Neural cell (in vitro differentiated cells): Measurements from ENCODE around the gene C10orf90. TPM values are rescaled to one million over a fixed set of nuclear protein-coding genes. Genes with fewer than 3 reads are reported as not detected.

Source experiments
- H2AFZ ChIP-seq: fragments of 200-600, 300-800 bp; sonication (generic), shearing (Covaris generic); 2 replicates; pipeline ENCODE4 v1.6.0; 2014; ENCODE audit warnings: low read depth, mild to moderate bottlenecking, antibody characterized with exemption, low read length, moderate library complexity
- H3F3A ChIP-seq: fragments of 200-600 bp; shearing (Covaris generic); 2 replicates; pipeline ENCODE4 v1.6.1; 2016; ENCODE audit warnings: mild to moderate bottlenecking, moderate library complexity, mixed read lengths, antibody characterized with exemption, low read length; ENCODE audit not compliant: insufficient read depth, poor library complexity, severe bottlenecking
- H3K27ac ChIP-seq: fragments of 200-600, 300-800 bp; sonication (generic), shearing (Covaris generic); 2 replicates; pipeline ENCODE4 v1.5.1; 2014; ENCODE audit warnings: mild to moderate bottlenecking, low read length, moderate library complexity
- H3K27me3 ChIP-seq: fragments of 300-800, 200-600 bp; sonication (generic), shearing (Covaris generic); 2 replicates; pipeline ENCODE4 v1.6.0; 2014; ENCODE audit warnings: mild to moderate bottlenecking, low read depth, low read length, moderate library complexity; ENCODE audit not compliant: insufficient read depth
- H3K36me3 ChIP-seq: fragments of 300-800, 200-600 bp; sonication (generic), shearing (Covaris generic); 2 replicates; pipeline ENCODE4 v1.5.1; 2014; ENCODE audit warnings: mild to moderate bottlenecking, antibody characterized with exemption, low read length, moderate library complexity; ENCODE audit not compliant: insufficient read depth
- H3K4me2 ChIP-seq: fragments of 300-800, 200-600 bp; sonication (generic), shearing (Covaris generic); 2 replicates; pipeline ENCODE4 v1.6.0; 2014; ENCODE audit warnings: mild to moderate bottlenecking, low read length
- H3K4me3 ChIP-seq: fragments of 300-800, 200-600 bp; sonication (generic), shearing (Covaris generic); 2 replicates; pipeline ENCODE4 v1.5.1; 2014; ENCODE audit warnings: mild to moderate bottlenecking, low read length, moderate library complexity
- H3K79me2 ChIP-seq: fragments of 200-600 bp; shearing (Covaris generic); replicated peaks from 2 replicates; pipeline ENCODE4 v1.6.0; 2014; ENCODE audit warnings: mild to moderate bottlenecking, low read length, moderate library complexity; ENCODE audit not compliant: insufficient read depth
- H3K9ac ChIP-seq: fragments of 300-800, 200-600 bp; sonication (generic), shearing (Covaris generic); 2 replicates; pipeline ENCODE4 v1.6.1; 2016; ENCODE audit warnings: mild to moderate bottlenecking, low read length, mixed read lengths
- H3K9me2 ChIP-seq: fragments of 200-600 bp; shearing (Covaris generic); 2 replicates; pipeline ENCODE4 v1.6.1; 2016; ENCODE audit warnings: mild to moderate bottlenecking, low read length, mixed read lengths; ENCODE audit not compliant: insufficient read depth
- H3K9me3 ChIP-seq: fragments of 200-600, 300-800 bp; sonication (generic), shearing (Covaris generic); 2 replicates; pipeline ENCODE4 v1.6.1; 2016; ENCODE audit warnings: mild to moderate bottlenecking, mixed run types, low read length, moderate library complexity, mixed read lengths
- H4K20me1 ChIP-seq: fragments of 200-600 bp; shearing (Covaris generic); 2 replicates; pipeline ENCODE4 v1.6.1; 2016; ENCODE audit warnings: mild to moderate bottlenecking, mixed run types; ENCODE audit not compliant: insufficient read depth
- EP300 ChIP-seq: fragments of 450-650 bp; conservative IDR thresholded peaks from 2 replicates; pipeline ENCODE4 v1.6.1; 2014; ENCODE audit warnings: antibody characterized with exemption, mild to moderate bottlenecking, moderate library complexity; ENCODE audit not compliant: poor library complexity, severe bottlenecking
- EZH2 ChIP-seq: fragments of 200-600, 300-800 bp; shearing (Covaris generic), sonication (generic); IDR thresholded peaks from 2 replicates; pipeline ENCODE4 v1.6.1; 2014; ENCODE audit warnings: antibody characterized with exemption, low read length, borderline replicate concordance, mild to moderate bottlenecking; ENCODE audit not compliant: insufficient read depth, poor library complexity, severe bottlenecking
- MXI1 ChIP-seq: fragments of 450-650 bp; conservative IDR thresholded peaks from 2 replicates; pipeline ENCODE4 v1.6.1; 2014; ENCODE audit warnings: antibody characterized with exemption, mild to moderate bottlenecking; ENCODE audit not compliant: poor library complexity, severe bottlenecking
- POLR2AphosphoS5 ChIP-seq: IDR thresholded peaks from 2 replicates; pipeline ENCODE4 v1.6.1; 2012
- RAD21 ChIP-seq: fragments of 450-650 bp; conservative IDR thresholded peaks from 2 replicates; pipeline ENCODE4 v1.6.1; 2014; ENCODE audit warnings: antibody characterized with exemption, mild to moderate bottlenecking, moderate library complexity
- SMC3 ChIP-seq: fragments of 450-650 bp; conservative IDR thresholded peaks from 2 replicates; pipeline ENCODE4 v1.6.1; 2014; ENCODE audit warnings: antibody characterized with exemption, mild to moderate bottlenecking, moderate library complexity; ENCODE audit not compliant: poor library complexity
- TAF1 ChIP-seq: IDR thresholded peaks from 2 replicates; pipeline ENCODE4 v1.6.1; 2012; ENCODE audit warnings: low read depth
- polyA plus RNA-seq: library from polyadenylated mRNA; depleted of rRNA; stranded (reverse); fragments of >200 nt; gene quantifications from 2 replicates; pipeline ENCODE4 v1.2.3, GENCODE V29; 2014
- TF ChIP-seq, protein P1 (sequence below): IDR thresholded peaks from 2 replicates; pipeline ENCODE4 v1.6.1; 2012; ENCODE audit warnings: borderline replicate concordance
- TF ChIP-seq, protein P2 (sequence below): fragments of 450-650 bp; IDR thresholded peaks from 2 replicates; pipeline ENCODE4 v1.5.1; 2014; ENCODE audit warnings: antibody characterized with exemption, mild to moderate bottlenecking, moderate library complexity; ENCODE audit not compliant: poor library complexity, severe bottlenecking

Gene C10orf90
- polyA plus RNA-seq, 1 donor from 2014 or later: not detected

DNA sequence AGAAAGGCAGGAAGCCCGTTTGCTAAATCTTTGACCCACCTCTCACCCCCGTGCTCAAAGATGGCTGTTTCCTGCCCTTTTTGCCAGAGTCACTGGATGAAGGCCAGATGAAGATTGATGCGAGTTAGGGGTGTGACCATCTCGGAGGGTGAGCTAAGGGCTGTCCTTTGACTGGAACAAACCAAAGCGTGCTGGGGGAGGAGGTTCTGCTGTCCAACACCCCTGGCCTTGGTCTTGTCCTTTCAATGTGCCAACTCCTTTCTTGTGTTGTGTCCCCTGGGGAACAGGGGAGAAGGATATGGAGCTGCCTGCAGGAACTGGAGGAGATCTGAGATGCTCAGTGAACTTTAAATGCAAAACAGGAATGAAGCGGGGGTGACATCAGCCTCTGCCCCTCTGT is 191.9 kb downstream of the C10orf90 start:
- H3K9ac ChIP-seq: no peak overlapping the region
- no peaks in the 10 kb centered on the region for H3K27me3 ChIP-seq
- H4K20me1 ChIP-seq: no peaks in the 10 kb centered on the region
- no peaks in the 10 kb centered on the region for H3K79me2 ChIP-seq
- H3F3A ChIP-seq: no peaks in the 10 kb centered on the region
- H2AFZ ChIP-seq: no peak overlapping the region
- no peak overlapping the region for H3K4me2 ChIP-seq
- TF ChIP-seq EZH2: no peak
- no peaks in the 10 kb centered on the region for H3K9me3 ChIP-seq
- no peaks in the 10 kb centered on the region for H3K9me2 ChIP-seq
- H3K4me3 ChIP-seq: no peak overlapping the region
- no peaks in the 10 kb centered on the region for H3K36me3 ChIP-seq
- H3K27ac ChIP-seq: no peak overlapping the region

DNA sequence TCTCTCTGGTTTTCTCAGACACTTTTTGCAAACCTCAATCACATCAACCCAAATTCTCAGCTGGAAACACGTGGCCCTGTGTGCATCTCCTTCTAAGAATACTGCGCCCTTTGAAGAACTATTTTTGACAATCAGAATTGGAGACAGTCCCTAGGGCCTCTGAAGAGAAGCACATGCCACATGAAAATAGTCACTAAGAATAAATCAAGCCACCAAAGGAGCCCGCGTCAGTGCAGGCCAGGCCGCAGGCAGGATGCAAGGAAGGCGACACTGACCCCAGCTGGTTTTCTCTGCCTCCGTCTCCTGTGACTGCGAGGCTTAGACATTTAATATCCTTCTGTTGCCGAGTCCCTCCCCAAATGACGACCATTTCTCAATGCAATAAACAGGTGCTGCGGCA is 194.2 kb downstream of the C10orf90 start:
- no peaks in the 10 kb centered on the region for H4K20me1 ChIP-seq
- no peaks in the 10 kb centered on the region for H3K27me3 ChIP-seq
- H3K9me3 ChIP-seq: no peaks in the 10 kb centered on the region
- H3K4me2 ChIP-seq: no peak overlapping the region
- H3K79me2 ChIP-seq: no peaks in the 10 kb centered on the region
- H3K36me3 ChIP-seq: no peaks in the 10 kb centered on the region
- no peak overlapping the region for H2AFZ ChIP-seq
- no peak overlapping the region for H3K4me3 ChIP-seq
- H3F3A ChIP-seq: no peaks in the 10 kb centered on the region
- TF ChIP-seq, protein P1, sequence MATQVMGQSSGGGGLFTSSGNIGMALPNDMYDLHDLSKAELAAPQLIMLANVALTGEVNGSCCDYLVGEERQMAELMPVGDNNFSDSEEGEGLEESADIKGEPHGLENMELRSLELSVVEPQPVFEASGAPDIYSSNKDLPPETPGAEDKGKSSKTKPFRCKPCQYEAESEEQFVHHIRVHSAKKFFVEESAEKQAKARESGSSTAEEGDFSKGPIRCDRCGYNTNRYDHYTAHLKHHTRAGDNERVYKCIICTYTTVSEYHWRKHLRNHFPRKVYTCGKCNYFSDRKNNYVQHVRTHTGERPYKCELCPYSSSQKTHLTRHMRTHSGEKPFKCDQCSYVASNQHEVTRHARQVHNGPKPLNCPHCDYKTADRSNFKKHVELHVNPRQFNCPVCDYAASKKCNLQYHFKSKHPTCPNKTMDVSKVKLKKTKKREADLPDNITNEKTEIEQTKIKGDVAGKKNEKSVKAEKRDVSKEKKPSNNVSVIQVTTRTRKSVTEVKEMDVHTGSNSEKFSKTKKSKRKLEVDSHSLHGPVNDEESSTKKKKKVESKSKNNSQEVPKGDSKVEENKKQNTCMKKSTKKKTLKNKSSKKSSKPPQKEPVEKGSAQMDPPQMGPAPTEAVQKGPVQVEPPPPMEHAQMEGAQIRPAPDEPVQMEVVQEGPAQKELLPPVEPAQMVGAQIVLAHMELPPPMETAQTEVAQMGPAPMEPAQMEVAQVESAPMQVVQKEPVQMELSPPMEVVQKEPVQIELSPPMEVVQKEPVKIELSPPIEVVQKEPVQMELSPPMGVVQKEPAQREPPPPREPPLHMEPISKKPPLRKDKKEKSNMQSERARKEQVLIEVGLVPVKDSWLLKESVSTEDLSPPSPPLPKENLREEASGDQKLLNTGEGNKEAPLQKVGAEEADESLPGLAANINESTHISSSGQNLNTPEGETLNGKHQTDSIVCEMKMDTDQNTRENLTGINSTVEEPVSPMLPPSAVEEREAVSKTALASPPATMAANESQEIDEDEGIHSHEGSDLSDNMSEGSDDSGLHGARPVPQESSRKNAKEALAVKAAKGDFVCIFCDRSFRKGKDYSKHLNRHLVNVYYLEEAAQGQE: no peak
- TF ChIP-seq SMC3: no peak
- TF ChIP-seq TAF1: no peak
- TF ChIP-seq RAD21: no peak
- TF ChIP-seq EP300: no peak
- H3K9ac ChIP-seq: no peak overlapping the region
- H3K27ac ChIP-seq: no peak overlapping the region
- H3K9me2 ChIP-seq: no peaks in the 10 kb centered on the region

DNA sequence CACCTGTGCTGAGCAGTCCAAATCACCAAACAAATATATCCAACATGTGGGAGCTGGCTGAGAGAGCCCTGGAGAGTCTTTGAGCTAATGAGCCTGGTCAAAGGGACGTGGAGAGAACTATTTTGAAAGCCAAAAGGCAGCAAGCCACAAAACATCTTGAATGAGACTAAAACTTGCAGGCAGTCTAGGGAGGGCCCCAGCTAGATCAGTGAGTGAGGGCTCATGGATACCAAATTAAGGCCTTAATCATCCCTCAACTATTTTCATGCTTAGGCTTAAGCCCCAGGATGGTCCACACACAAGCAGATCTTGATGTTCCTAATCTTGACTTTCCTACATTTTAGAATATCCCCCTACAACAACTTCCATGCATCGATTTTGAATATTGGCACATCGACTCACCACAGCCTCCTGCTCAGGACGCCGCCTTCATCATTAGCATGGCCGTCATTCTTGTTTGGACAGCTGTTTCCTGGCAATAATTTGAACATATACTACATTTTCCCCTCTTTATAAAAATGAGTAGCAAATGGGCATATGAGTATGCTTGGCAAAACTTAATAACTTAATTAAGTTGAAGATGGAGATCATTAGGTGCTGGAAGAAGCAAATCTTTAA is 195.3 kb downstream of the C10orf90 start:
- Histone ChIP-seq H3K27ac (no peak overlapping the region), H3F3A (no peaks in the 10 kb centered on the region), H2AFZ (no peak overlapping the region), H3K9ac (no peak overlapping the region), H3K79me2 (no peaks in the 10 kb centered on the region), H3K4me3 (no peak overlapping the region), H3K9me3 (no peaks in the 10 kb centered on the region), H3K36me3 (no peaks in the 10 kb centered on the region), H3K27me3 (no peaks in the 10 kb centered on the region), H4K20me1 (no peaks in the 10 kb centered on the region), H3K4me2 (no peak overlapping the region), H3K9me2 (no peaks in the 10 kb centered on the region)
- TF ChIP-seq, protein P1: no peak
- TF ChIP-seq, protein P2, sequence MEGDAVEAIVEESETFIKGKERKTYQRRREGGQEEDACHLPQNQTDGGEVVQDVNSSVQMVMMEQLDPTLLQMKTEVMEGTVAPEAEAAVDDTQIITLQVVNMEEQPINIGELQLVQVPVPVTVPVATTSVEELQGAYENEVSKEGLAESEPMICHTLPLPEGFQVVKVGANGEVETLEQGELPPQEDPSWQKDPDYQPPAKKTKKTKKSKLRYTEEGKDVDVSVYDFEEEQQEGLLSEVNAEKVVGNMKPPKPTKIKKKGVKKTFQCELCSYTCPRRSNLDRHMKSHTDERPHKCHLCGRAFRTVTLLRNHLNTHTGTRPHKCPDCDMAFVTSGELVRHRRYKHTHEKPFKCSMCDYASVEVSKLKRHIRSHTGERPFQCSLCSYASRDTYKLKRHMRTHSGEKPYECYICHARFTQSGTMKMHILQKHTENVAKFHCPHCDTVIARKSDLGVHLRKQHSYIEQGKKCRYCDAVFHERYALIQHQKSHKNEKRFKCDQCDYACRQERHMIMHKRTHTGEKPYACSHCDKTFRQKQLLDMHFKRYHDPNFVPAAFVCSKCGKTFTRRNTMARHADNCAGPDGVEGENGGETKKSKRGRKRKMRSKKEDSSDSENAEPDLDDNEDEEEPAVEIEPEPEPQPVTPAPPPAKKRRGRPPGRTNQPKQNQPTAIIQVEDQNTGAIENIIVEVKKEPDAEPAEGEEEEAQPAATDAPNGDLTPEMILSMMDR: no peak
- TF ChIP-seq EP300: no peak
- TF ChIP-seq POLR2AphosphoS5: no peak
- TF ChIP-seq EZH2: no peak
- no peak for TF ChIP-seq SMC3
- TF ChIP-seq MXI1: no peak
- TF ChIP-seq RAD21: no peak
- no peak for TF ChIP-seq TAF1
